PC-3 (cell line): ENCODE results near the gene OR8J1.

ENCODE experiments used
- CTCF ChIP-seq: fragments of 300-600 bp; sonication (generic); conservative IDR thresholded peaks from 2 replicates; pipeline ENCODE4 v1.5.1; 2017; ENCODE audit warnings: antibody characterized with exemption, low read depth, mild to moderate bottlenecking, low read length
- EZH2 ChIP-seq: fragments of 300-600 bp; sonication (generic); IDR thresholded peaks from one replicate; pipeline ENCODE4 v1.6.1; 2017; ENCODE audit warnings: antibody characterized with exemption, mild to moderate bottlenecking, low read length; ENCODE audit not compliant: unreplicated experiment
- EZH2phosphoT487 ChIP-seq: fragments of 300-600 bp; sonication (generic); IDR thresholded peaks from 2 replicates; pipeline ENCODE4 v1.6.1; 2018; ENCODE audit warnings: mild to moderate bottlenecking, antibody characterized with exemption, low read length, borderline replicate concordance

- no peak for TF ChIP-seq CTCF
- TF ChIP-seq EZH2, result no peak
- no peak for TF ChIP-seq EZH2phosphoT487
These were observed 26.0 kb downstream of the OR8J1 start for GRCh38 chr11:56380120-56380519.
